ENCODE data around the gene NABP2. TPM values are rescaled to one million over a fixed set of nuclear protein-coding genes. Genes with fewer than 3 reads are reported as not detected.

NABP2 gene
- total RNA-seq, 1 experiment from 2014 or later = 49.0 TPM

- no peak overlapping the region for H3T11ph ChIP-seq (ENCODE audit: low read length)
- no peak overlapping the region for H2AFZ ChIP-seq (ENCODE audit: low read length)
- no peak overlapping the region for H4K8ac ChIP-seq (replicated peaks; ENCODE audit: insufficient read length, low read depth, low read length)
- no peak overlapping the region for H2BK120ac ChIP-seq (ENCODE audit: low read depth, low read length, poor library complexity, severe bottlenecking)
- H3K36me3 Mint-ChIP-seq (ENCODE audit: insufficient read depth in 1 of 3, low read depth in 3 of 3) = peaks cover 45 to 84% (median 73%) of the 10 kb centered on the region in 3 experiments; a peak in 6 of 7 replicates
- H3K4me1 ChIP-seq (ENCODE audit: insufficient read depth, low read length) = no peaks in the 10 kb centered on the region
- H2BK15ac ChIP-seq (ENCODE audit: low read depth, low read length) = no peak overlapping the region
- H3K4me1 Mint-ChIP-seq = no peaks in the 10 kb centered on the region
- H2AK5ac ChIP-seq (ENCODE audit: insufficient read length, low read length) = no peak overlapping the region
- no peak overlapping the region for H4K5ac ChIP-seq (ENCODE audit: insufficient read length, low read depth, low read length)
- no peaks in the 10 kb centered on the region for H3K79me1 ChIP-seq (ENCODE audit: insufficient read depth, low read depth, low read length, poor library complexity, severe bottlenecking)
- no peak overlapping the region for H3K23ac ChIP-seq (ENCODE audit: insufficient read length, low read depth, low read length)
- DNase-seq = no peak
- H3K4me2 ChIP-seq (ENCODE audit: insufficient read depth, insufficient read length, low read length) = no peak overlapping the region
- no peak overlapping the region for H4K91ac ChIP-seq (ENCODE audit: insufficient read length, low read depth, low read length)
- no peak for TF ChIP-seq CTCF (conservative IDR thresholded peaks at IDR 0.05)
- no peaks in the 10 kb centered on the region for H3K23me2 ChIP-seq (ENCODE audit: insufficient read length, low read depth, low read length, poor library complexity, severe bottlenecking)
- H3K56ac ChIP-seq (ENCODE audit: insufficient read length, low read depth, low read length) = no peak overlapping the region
- H3K4me3 Mint-ChIP-seq = no peak overlapping the region
- no CpG with 5 or more reads among the region's 6 CpGs for WGBS (ENCODE audit: extremely low coverage, insufficient read length, low lambda C conversion rate)
- no peaks in the 10 kb centered on the region for H3K9me3 Mint-ChIP-seq
- no peak overlapping the region for H3K9ac ChIP-seq (ENCODE audit: extremely low read depth, insufficient read length, low read length)
- H3K9me3 ChIP-seq (ENCODE audit: control insufficient read depth, low read depth, low read length) = no peaks in the 10 kb centered on the region
- no peaks in the 10 kb centered on the region for H3K27me3 ChIP-seq (ENCODE audit: insufficient read depth, low read length)
- no peaks in the 10 kb centered on the region for H4K20me1 ChIP-seq (ENCODE audit: control insufficient read depth, insufficient read depth, insufficient read length)
- no peaks in the 10 kb centered on the region for H3K27me3 Mint-ChIP-seq (ENCODE audit: low read depth)
- H2BK20ac ChIP-seq (ENCODE audit: low read depth, low read length, poor library complexity, severe bottlenecking) = no peak overlapping the region
- H3K27ac ChIP-seq (ENCODE audit: insufficient read length, low read depth, low read length) = no peak overlapping the region
- H3K79me2 ChIP-seq (ENCODE audit: insufficient read depth, low read length) = no peaks in the 10 kb centered on the region
- no peak overlapping the region for H3K27ac Mint-ChIP-seq
- H2BK12ac ChIP-seq (ENCODE audit: insufficient read length, low read depth, low read length) = no peak overlapping the region
- H3K14ac ChIP-seq (ENCODE audit: insufficient read depth, low read length) = no peak overlapping the region
- no peak overlapping the region for H3K4ac ChIP-seq (ENCODE audit: low read depth, low read length)
- H3K18ac ChIP-seq (ENCODE audit: insufficient read length, low read depth, low read length) = no peak overlapping the region
- no peak overlapping the region for H2BK5ac ChIP-seq (ENCODE audit: insufficient read length, low read length)
These were observed 16.1 kb upstream of the NABP2 start for GRCh38 chr12:56208006-56208405.
